Measurements from ENCODE around the gene NPAS1.

- TF ChIP-seq, protein P1, sequence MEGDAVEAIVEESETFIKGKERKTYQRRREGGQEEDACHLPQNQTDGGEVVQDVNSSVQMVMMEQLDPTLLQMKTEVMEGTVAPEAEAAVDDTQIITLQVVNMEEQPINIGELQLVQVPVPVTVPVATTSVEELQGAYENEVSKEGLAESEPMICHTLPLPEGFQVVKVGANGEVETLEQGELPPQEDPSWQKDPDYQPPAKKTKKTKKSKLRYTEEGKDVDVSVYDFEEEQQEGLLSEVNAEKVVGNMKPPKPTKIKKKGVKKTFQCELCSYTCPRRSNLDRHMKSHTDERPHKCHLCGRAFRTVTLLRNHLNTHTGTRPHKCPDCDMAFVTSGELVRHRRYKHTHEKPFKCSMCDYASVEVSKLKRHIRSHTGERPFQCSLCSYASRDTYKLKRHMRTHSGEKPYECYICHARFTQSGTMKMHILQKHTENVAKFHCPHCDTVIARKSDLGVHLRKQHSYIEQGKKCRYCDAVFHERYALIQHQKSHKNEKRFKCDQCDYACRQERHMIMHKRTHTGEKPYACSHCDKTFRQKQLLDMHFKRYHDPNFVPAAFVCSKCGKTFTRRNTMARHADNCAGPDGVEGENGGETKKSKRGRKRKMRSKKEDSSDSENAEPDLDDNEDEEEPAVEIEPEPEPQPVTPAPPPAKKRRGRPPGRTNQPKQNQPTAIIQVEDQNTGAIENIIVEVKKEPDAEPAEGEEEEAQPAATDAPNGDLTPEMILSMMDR (conservative IDR thresholded peaks at IDR 0.05; ENCODE audit: low read length) = no peak
- no peak for TF ChIP-seq EZH2phosphoT487 (IDR thresholded peaks at IDR 0.05; ENCODE audit: borderline replicate concordance, low read depth, low read length)
Measured at GRCh38 chr19:47093841-47094240, 74.2 kb downstream of the NPAS1 start.

Measured in OCI-LY7 (cell line).